WI38 (cell line): ENCODE measurements around the gene RCAN3.

Experiments used
- H3K4me3 ChIP-seq: 2 replicates; pipeline ENCODE4 v1.5.1; 2011; ENCODE audit warnings: low read depth, mild to moderate bottlenecking, control low read depth, low read length
- CTCF ChIP-seq: IDR thresholded peaks from 2 replicates; pipeline ENCODE4 v1.5.1; 2012; ENCODE audit warnings: low read depth, mild to moderate bottlenecking, control low read depth, low read length

RCAN3 gene

GRCh38 chr1:24568475-24568874, 65.8 kb downstream of the RCAN3 start:
- no peak overlapping the region for H3K4me3 ChIP-seq
- no peak for TF ChIP-seq CTCF

- no peak for TF ChIP-seq CTCF
- H3K4me3 ChIP-seq = no peak overlapping the region
Observed at GRCh38 chr1:24570265-24571125, 67.9 kb downstream of the RCAN3 start.

- no peak overlapping the region for H3K4me3 ChIP-seq
- TF ChIP-seq CTCF = no peak
Observed at GRCh38 chr1:24572301-24572700, 69.7 kb downstream of the RCAN3 start.

- H3K4me3 ChIP-seq = no peak overlapping the region
- TF ChIP-seq CTCF = no peak
Observed at GRCh38 chr1:24575905-24576587, 73.4 kb downstream of the RCAN3 start.

- no peak overlapping the region for H3K4me3 ChIP-seq
- TF ChIP-seq CTCF = no peak
Observed at GRCh38 chr1:24578846-24579245, 76.2 kb downstream of the RCAN3 start.

- TF ChIP-seq CTCF = no peak
- H3K4me3 ChIP-seq = no peak overlapping the region
Observed at GRCh38 chr1:24580756-24581155, 78.1 kb downstream of the RCAN3 start.

- no peak overlapping the region for H3K4me3 ChIP-seq
- no peak for TF ChIP-seq CTCF
Observed at GRCh38 chr1:24584171-24584647, 81.6 kb downstream of the RCAN3 start.
